GM21381 (cell line): ENCODE data around the gene EPB42.
"Not testable (repeated sequence)": the region's sequence is repeated elsewhere in the genome, so short reads cannot be mapped to it uniquely, and the experiment has no call there.

ENCODE experiments used
- ATAC-seq: cut with Tn5 transposase; IDR thresholded peaks from one replicate; pipeline ENCODE4 v1.9.1; 2021; ENCODE audit warnings: mild to moderate bottlenecking, moderate library complexity; ENCODE audit not compliant: unreplicated experiment

The EPB42 gene

GRCh38 chr15:43213466-43213865 is 7.4 kb downstream of the EPB42 start:
- ATAC-seq: no peak

GRCh38 chr15:43212951-43213350 is 7.9 kb downstream of the EPB42 start:
- no peak for ATAC-seq

- ATAC-seq: no peak
Observed at GRCh38 chr15:43212299-43212698, 8.5 kb downstream of the EPB42 start.

GRCh38 chr15:43211224-43211735 is 9.5 kb downstream of the EPB42 start:
- ATAC-seq: no peak

- ATAC-seq: no peak
Observed at GRCh38 chr15:43210807-43211206, 10.0 kb downstream of the EPB42 start.

GRCh38 chr15:43210172-43210745 is 10.6 kb downstream of the EPB42 start:
- no peak for ATAC-seq

- ATAC-seq: no peak
Observed at GRCh38 chr15:43209059-43209824, 11.6 kb downstream of the EPB42 start.

- ATAC-seq: no peak
Observed at GRCh38 chr15:43208052-43209002, 12.5 kb downstream of the EPB42 start.

- no peak for ATAC-seq
Observed at GRCh38 chr15:43207024-43207423, 13.8 kb downstream of the EPB42 start.

- no peak for ATAC-seq
Observed at GRCh38 chr15:43206054-43206453, 14.8 kb downstream of the EPB42 start.

- ATAC-seq: no peak
Observed at GRCh38 chr15:43204016-43204901, 16.6 kb downstream of the EPB42 start.

GRCh38 chr15:43199945-43200488 is 20.8 kb downstream of the EPB42 start:
- no peak for ATAC-seq

- no peak for ATAC-seq
Observed at GRCh38 chr15:43198992-43199391, 21.8 kb downstream of the EPB42 start.

GRCh38 chr15:43198556-43198955 is 22.3 kb downstream of the EPB42 start:
- ATAC-seq: not testable (repeated sequence)

- not testable (repeated sequence) for ATAC-seq
Observed at GRCh38 chr15:43197773-43198172, 23.0 kb downstream of the EPB42 start.

- no peak for ATAC-seq
Observed at GRCh38 chr15:43196760-43197548, 23.9 kb downstream of the EPB42 start.

GRCh38 chr15:43194795-43195194 is 26.0 kb downstream of the EPB42 start:
- ATAC-seq: no peak

GRCh38 chr15:43193710-43194109 is 27.1 kb downstream of the EPB42 start:
- no peak for ATAC-seq

GRCh38 chr15:43190178-43190577 is 30.6 kb downstream of the EPB42 start:
- no peak for ATAC-seq
